Left lobe of liver (tissue), 1 donor: ENCODE data around the gene U2AF1. TPM values are rescaled to one million over a fixed set of nuclear protein-coding genes. Genes with fewer than 3 reads are reported as not detected.

Experiments used
- total RNA-seq: library from RNA; stranded (reverse); gene quantifications from one replicate; pipeline ENCODE4 v1.2.1, GENCODE V29; 2021
- donor health status: DM: no; HTN: yes; CAD: no.

The U2AF1 gene
- total RNA-seq, 1 donor from 2014 or later, result 11.0 TPM

Other genes with a start within 250 kb of the U2AF1 start
- 8.2 TPM for gene WDR4, start 228.0 kb downstream of the U2AF1 start, total RNA-seq
- gene NDUFV3, start 214.3 kb downstream of the U2AF1 start, total RNA-seq, result 22.8 TPM
- not detected for gene ERVH48-1, start 181.9 kb downstream of the U2AF1 start, total RNA-seq
- gene PKNOX1, start 133.0 kb downstream of the U2AF1 start, total RNA-seq, result 6.0 TPM
- 427 TPM for gene CBS, start 31.7 kb downstream of the U2AF1 start, total RNA-seq
- gene CRYAA, start 61.4 kb upstream of the U2AF1 start, total RNA-seq, result not detected